Gastrocnemius medialis (tissue), 4 donors: ENCODE measurements around the gene IDH2.

Experiments
- CTCF ChIP-seq, 5 experiments: fragments of 450-650 bp in 3 of 5; fragments of 200-600 bp in 2 of 5; sonication (generic) in 2 of 5; IDR thresholded peaks in 4 of 5; conservative IDR thresholded peaks in 1 of 5; 1 replicate in 4 of 5; 2 replicates in 1 of 5; pipeline ENCODE4 v1.5.1; 2016 to 2019; ENCODE audit warnings: antibody characterized with exemption in 5 of 5, mild to moderate bottlenecking in 3 of 5, moderate library complexity in 3 of 5
- POLR2A ChIP-seq, 2 donors: fragments of 450-650 bp; IDR thresholded peaks; one replicate each; pipeline ENCODE4 v1.6.1; 2017; ENCODE audit warnings: antibody characterized with exemption in 2 of 2, mild to moderate bottlenecking in 2 of 2, moderate library complexity in 2 of 2

- TF ChIP-seq CTCF (IDR thresholded peaks at IDR 0.05 in 4 of 5, conservative IDR thresholded peaks at IDR 0.05 in 1 of 5) (no peak), POLR2A (IDR thresholded peaks at IDR 0.05) (no peak)
These were observed 21.9 kb downstream of the IDH2 start for GRCh38 chr15:90080458-90080755.
